Endothelial cell of umbilical vein (primary cell): Measurements from ENCODE around the gene ZNF516. TPM values are rescaled to one million over a fixed set of nuclear protein-coding genes. Genes with fewer than 3 reads are reported as not detected.

Experiments
- BruUV-seq: library from RNA; stranded (reverse); fragments of 400-500 nt; replicated peaks from 2 replicates; lab custom pipeline; 2021; lab: Mats Ljungman, UMichigan
- CTCF ChIA-PET: fragments of 300-600, 350-600 bp; sonication (Branson Sonifier 250); formaldehyde crosslinking; loops from one replicate; lab custom pipeline; 2021; ENCODE audit warnings: antibody characterized with exemption, inconsistent platforms; lab: Charles Lee
- POLR2A ChIA-PET: fragments of 300-600, 350-600 bp; sonication (Branson Sonifier 250); formaldehyde crosslinking; loops from one replicate; lab custom pipeline; 2021; ENCODE audit warnings: antibody characterized with exemption, inconsistent platforms; lab: Charles Lee
- DNase-seq: peaks from one replicate; pipeline ENCODE4 v3.0.0-alpha.2; 2011; ENCODE audit warnings: low read depth, low spot score
- FAIRE-seq: peaks from 2 replicates; lab custom pipeline; 2011; peaks lifted over from hg19 to GRCh38; lab: Jason Lieb, UNC
- H2AFZ ChIP-seq: 2 replicates; pipeline ENCODE4 v1.6.0; 2012; ENCODE audit warnings: low read depth, low read length, control low read depth, inconsistent platforms
- H3K27ac ChIP-seq: 2 replicates; pipeline ENCODE4 v1.5.1; 2011; ENCODE audit warnings: low read depth, mild to moderate bottlenecking, control low read depth, low read length, moderate library complexity; ENCODE audit not compliant: insufficient read depth
- H3K27me3 ChIP-seq, 2 experiments: 2 replicates each; pipeline versions ENCODE4 v1.6.0 to v1.6.1; 2011; ENCODE audit warnings: low read length in 2 of 2, mixed read lengths in 1 of 2; ENCODE audit not compliant: control insufficient read depth in 2 of 2, insufficient read depth in 2 of 2
- H3K36me3 ChIP-seq, 2 experiments: 2 replicates in 1 of 2; 3 replicates in 1 of 2; pipeline ENCODE4 v1.5.1; 2011; ENCODE audit warnings: low read length in 2 of 2, mild to moderate bottlenecking in 1 of 2, moderate library complexity in 1 of 2; ENCODE audit not compliant: control insufficient read depth in 2 of 2, insufficient read depth in 2 of 2; ENCODE audit errors: extremely low read depth in 1 of 2
- H3K4me1 ChIP-seq: 3 replicates; pipeline ENCODE4 v1.5.1; 2011; ENCODE audit warnings: mild to moderate bottlenecking, low read length; ENCODE audit not compliant: control insufficient read depth, insufficient read depth; ENCODE audit errors: extremely low read depth
- H3K4me2 ChIP-seq: 2 replicates; pipeline ENCODE4 v1.6.1; 2011; ENCODE audit warnings: low read length, control low read depth, mixed read lengths; ENCODE audit not compliant: insufficient read depth
- H3K4me3 ChIP-seq, 3 experiments: fragments of 200-600 bp in 1 of 3; sonication (generic), shearing (Covaris generic) in 1 of 3; replicated peaks in 1 of 3; 2 replicates each; pipeline ENCODE4 v1.5.1; 2011 to 2016; ENCODE audit warnings: control low read depth in 3 of 3, low read length in 3 of 3, mild to moderate bottlenecking in 2 of 3, inconsistent platforms in 1 of 3, low read depth in 1 of 3, moderate library complexity in 1 of 3; ENCODE audit not compliant: insufficient read depth in 1 of 3
- H3K79me2 ChIP-seq: 2 replicates; pipeline ENCODE4 v1.6.0; 2012; ENCODE audit warnings: low read length, inconsistent platforms; ENCODE audit not compliant: control insufficient read depth, insufficient read depth
- H3K9ac ChIP-seq: replicated peaks from 2 replicates; pipeline ENCODE3; 2011; ENCODE audit warnings: low read length, control low read depth; ENCODE audit not compliant: insufficient read depth; ENCODE audit errors: extremely low read depth
- H3K9me1 ChIP-seq: replicated peaks from 3 replicates; pipeline ENCODE4 v1.6.0; 2011; ENCODE audit warnings: mild to moderate bottlenecking, low read length; ENCODE audit not compliant: control insufficient read depth, insufficient read depth; ENCODE audit errors: extremely low read depth
- H3K9me3 ChIP-seq: replicated peaks from 2 replicates; pipeline ENCODE4 v1.5.1; 2012; ENCODE audit warnings: low read length, inconsistent platforms; ENCODE audit not compliant: control insufficient read depth, insufficient read depth
- H4K20me1 ChIP-seq: replicated peaks from 2 replicates; pipeline ENCODE3; 2011; ENCODE audit warnings: mild to moderate bottlenecking, low read length; ENCODE audit not compliant: control insufficient read depth, insufficient read depth; ENCODE audit errors: extremely low read depth
- GATA2 ChIP-seq: IDR thresholded peaks from 2 replicates; pipeline ENCODE4 v1.7.0; 2011; ENCODE audit warnings: low read depth, mild to moderate bottlenecking, moderate library complexity, mixed read lengths, low read length; ENCODE audit not compliant: insufficient read length, insufficient read depth
- MYC ChIP-seq: IDR thresholded peaks from one replicate; pipeline ENCODE4 v1.6.1; 2011; ENCODE audit warnings: mild to moderate bottlenecking, low read depth, low read length
- POLR2A ChIP-seq: IDR thresholded peaks from 2 replicates; pipeline ENCODE4 v1.6.1; 2012; ENCODE audit warnings: low read depth, mild to moderate bottlenecking, control low read depth, low read length
- dilution Hi-C: fragments of 300-500 bp; cut with MboI; formaldehyde crosslinking; loops from one replicate; pipeline ENCODE4 v1.15.0; 2019; ENCODE audit warnings: low sequenced_read_pairs; ENCODE audit not compliant: extremely low pct_ligation_motif_present
- intact Hi-C: fragments of 100-400 bp; cut with micrococcal nuclease; formaldehyde crosslinking; loops from one replicate; pipeline ENCODE4 v1.10.0; 2022
- polyA plus RNA-seq, 4 experiments: library from polyadenylated mRNA; depleted of rRNA in 3 of 4; stranded (reverse) in 3 of 4; unstranded in 1 of 4; fragments of >200 nt; gene quantifications; 2 replicates each; pipeline versions ENCODE4 v1.2.1 to v1.2.3, GENCODE V29; 2011 to 2012; ENCODE audit warnings: missing spikeins in 1 of 4
- total RNA-seq: library from RNA; stranded (reverse); gene quantifications from 2 replicates; pipeline ENCODE4 v1.2.3, GENCODE V29; 2021
- TF ChIP-seq, protein P1 (sequence below), 2 donors: IDR thresholded peaks; 1 replicate in 1 of 2; 2 replicates in 1 of 2; pipeline ENCODE4 v1.5.1; 2011; ENCODE audit warnings: low read length in 2 of 2, mild to moderate bottlenecking in 2 of 2, moderate library complexity in 2 of 2, control low read depth in 1 of 2, inconsistent platforms in 1 of 2, low read depth in 1 of 2; ENCODE audit not compliant: insufficient read depth in 1 of 2; ENCODE audit errors: extremely low read depth in 1 of 2
- TF ChIP-seq, protein P2 (sequence below): IDR thresholded peaks from 2 replicates; pipeline ENCODE4 v1.6.1; 2011; ENCODE audit not compliant: insufficient read depth, insufficient read length

ZNF516 gene
- total and polyA plus RNA-seq, 2 donors (not counting 3 experiments of a cell fraction or from before 2014, with no cell fraction given), result 3.6 to 19.1 TPM

DNA sequence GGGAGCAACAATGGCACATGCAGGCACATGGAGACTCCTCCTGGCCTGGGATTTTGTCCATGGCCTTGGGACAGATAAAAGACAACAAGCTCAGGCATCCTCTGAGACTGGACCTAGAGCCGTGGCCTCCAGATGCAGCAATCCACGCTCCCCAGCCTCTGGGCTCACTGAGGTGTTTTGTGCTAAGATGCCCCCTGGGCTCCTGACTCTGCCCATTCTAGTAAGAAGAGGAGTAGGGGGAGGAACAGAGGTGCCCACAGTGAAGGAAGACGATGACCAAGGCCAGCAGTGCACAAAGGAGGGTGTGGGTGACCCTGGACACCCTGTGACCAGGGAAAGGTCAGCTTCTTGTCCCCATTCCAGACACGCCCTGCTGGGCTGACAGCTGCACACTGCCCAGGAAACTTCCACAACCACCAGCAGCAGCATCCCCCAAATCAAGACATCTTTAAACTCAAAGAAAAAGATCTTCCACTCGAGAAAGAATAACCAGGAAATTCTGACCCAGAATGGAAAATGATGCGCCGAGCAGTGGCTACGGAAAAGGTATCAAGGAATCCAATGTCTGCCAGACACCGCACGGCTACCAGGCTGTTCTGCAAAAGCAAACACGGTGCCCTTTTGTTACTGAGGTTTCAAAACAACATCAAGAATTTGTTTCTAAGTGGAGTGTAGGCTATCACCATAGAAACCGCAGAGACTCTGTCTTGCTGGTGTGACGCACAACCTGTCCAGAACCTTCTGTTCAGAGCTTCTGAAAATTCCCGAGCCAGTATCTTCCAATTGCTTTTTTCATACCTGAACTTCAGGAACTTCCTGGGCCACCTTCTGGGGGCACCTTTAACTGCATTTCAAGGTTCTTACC lies 65.5 kb downstream of the ZNF516 start:
- Histone ChIP-seq H3K4me3 (no peak overlapping the region), H3K4me2 (no peak overlapping the region), H3K9ac (no peak overlapping the region), H3K9me3 (no peaks in the 10 kb centered on the region), H3K27me3 (no peaks in the 10 kb centered on the region), H3K4me1 (no peaks in the 10 kb centered on the region), H3K79me2 (no peaks in the 10 kb centered on the region), H3K27ac (no peak overlapping the region), H3K9me1 (no peaks in the 10 kb centered on the region), H2AFZ (no peak overlapping the region), H3K36me3 (no peaks in the 10 kb centered on the region), H4K20me1 (no peaks in the 10 kb centered on the region)
- DNase-seq (no peak), FAIRE-seq (no peak)
- dilution Hi-C loops (no loop called here), intact Hi-C loops (no loop called here)
- no TSS peak for BruUV-seq
- TF ChIP-seq GATA2 (no peak), POLR2A (no peak), MYC (no peak)
- TF ChIP-seq, protein P1, sequence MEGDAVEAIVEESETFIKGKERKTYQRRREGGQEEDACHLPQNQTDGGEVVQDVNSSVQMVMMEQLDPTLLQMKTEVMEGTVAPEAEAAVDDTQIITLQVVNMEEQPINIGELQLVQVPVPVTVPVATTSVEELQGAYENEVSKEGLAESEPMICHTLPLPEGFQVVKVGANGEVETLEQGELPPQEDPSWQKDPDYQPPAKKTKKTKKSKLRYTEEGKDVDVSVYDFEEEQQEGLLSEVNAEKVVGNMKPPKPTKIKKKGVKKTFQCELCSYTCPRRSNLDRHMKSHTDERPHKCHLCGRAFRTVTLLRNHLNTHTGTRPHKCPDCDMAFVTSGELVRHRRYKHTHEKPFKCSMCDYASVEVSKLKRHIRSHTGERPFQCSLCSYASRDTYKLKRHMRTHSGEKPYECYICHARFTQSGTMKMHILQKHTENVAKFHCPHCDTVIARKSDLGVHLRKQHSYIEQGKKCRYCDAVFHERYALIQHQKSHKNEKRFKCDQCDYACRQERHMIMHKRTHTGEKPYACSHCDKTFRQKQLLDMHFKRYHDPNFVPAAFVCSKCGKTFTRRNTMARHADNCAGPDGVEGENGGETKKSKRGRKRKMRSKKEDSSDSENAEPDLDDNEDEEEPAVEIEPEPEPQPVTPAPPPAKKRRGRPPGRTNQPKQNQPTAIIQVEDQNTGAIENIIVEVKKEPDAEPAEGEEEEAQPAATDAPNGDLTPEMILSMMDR (IDR thresholded peaks at IDR 0.05; ENCODE audit: extremely low read depth in 1 of 2, insufficient read depth in 1 of 2, low read depth in 1 of 2, low read length in 2 of 2), result no peak
- TF ChIP-seq, protein P2, sequence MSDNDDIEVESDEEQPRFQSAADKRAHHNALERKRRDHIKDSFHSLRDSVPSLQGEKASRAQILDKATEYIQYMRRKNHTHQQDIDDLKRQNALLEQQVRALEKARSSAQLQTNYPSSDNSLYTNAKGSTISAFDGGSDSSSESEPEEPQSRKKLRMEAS, result no peak
- ChIA-PET POLR2A (no interaction called here), CTCF (no interaction called here)
